H9 (cell line): ENCODE data around the gene NCKAP5. TPM values are rescaled to one million over a fixed set of nuclear protein-coding genes. Genes with fewer than 3 reads are reported as not detected.

Experiments
- DNase-seq: peaks from one replicate; pipeline ENCODE4 v3.0.0-alpha.2; 2017
- H2AFZ ChIP-seq: one replicate; pipeline ENCODE4 v1.6.1; 2013; ENCODE audit warnings: mild to moderate bottlenecking, low read length, control low read depth, moderate library complexity
- H2AK5ac ChIP-seq: 2 replicates; pipeline ENCODE4 v1.6.1; 2013; ENCODE audit warnings: low read length, control low read depth, mixed read lengths; ENCODE audit not compliant: insufficient read length
- H2BK120ac ChIP-seq: one replicate; pipeline ENCODE4 v1.6.1; 2013; ENCODE audit warnings: low read depth, mild to moderate bottlenecking, low read length, control low read depth, inconsistent platforms; ENCODE audit not compliant: poor library complexity, severe bottlenecking
- H2BK12ac ChIP-seq: 2 replicates; pipeline ENCODE4 v1.6.1; 2013; ENCODE audit warnings: low read length, control low read depth, mixed read lengths, low read depth; ENCODE audit not compliant: insufficient read length
- H2BK15ac ChIP-seq: 2 replicates; pipeline ENCODE4 v1.6.1; 2013; ENCODE audit warnings: low read depth, low read length, control low read depth
- H2BK20ac ChIP-seq: one replicate; pipeline ENCODE4 v1.6.1; 2013; ENCODE audit warnings: low read depth, mild to moderate bottlenecking, low read length, control low read depth, inconsistent platforms; ENCODE audit not compliant: poor library complexity, severe bottlenecking
- H2BK5ac ChIP-seq: 2 replicates; pipeline ENCODE4 v1.6.1; 2013; ENCODE audit warnings: low read length, control low read depth, mixed read lengths; ENCODE audit not compliant: insufficient read length
- H3K14ac ChIP-seq: 2 replicates; pipeline ENCODE4 v1.6.1; 2013; ENCODE audit warnings: low read length, control low read depth; ENCODE audit not compliant: insufficient read depth
- H3K18ac ChIP-seq: 2 replicates; pipeline ENCODE4 v1.6.1; 2013; ENCODE audit warnings: low read depth, mild to moderate bottlenecking, mixed read lengths, low read length, control low read depth; ENCODE audit not compliant: insufficient read length
- H3K23ac ChIP-seq: 2 replicates; pipeline ENCODE4 v1.6.1; 2013; ENCODE audit warnings: low read length, control low read depth, mixed read lengths, low read depth; ENCODE audit not compliant: insufficient read length
- H3K23me2 ChIP-seq: 2 replicates; pipeline ENCODE4 v1.6.1; 2013; ENCODE audit warnings: low read depth, mild to moderate bottlenecking, mixed read lengths, low read length, control low read depth; ENCODE audit not compliant: insufficient read length, poor library complexity, severe bottlenecking
- H3K27ac ChIP-seq: 2 replicates; pipeline ENCODE4 v1.5.1; 2013; ENCODE audit warnings: low read length, control low read depth, mixed read lengths, low read depth; ENCODE audit not compliant: insufficient read length
- H3K27me3 ChIP-seq: 2 replicates; pipeline ENCODE4 v1.6.1; 2013; ENCODE audit warnings: low read length, control low read depth, inconsistent platforms; ENCODE audit not compliant: insufficient read depth
- H3K4ac ChIP-seq: 2 replicates; pipeline ENCODE4 v1.6.1; 2013; ENCODE audit warnings: low read depth, mild to moderate bottlenecking, control low read depth, inconsistent platforms, low read length, moderate library complexity
- H3K4me1 ChIP-seq: 2 replicates; pipeline ENCODE4 v1.6.1; 2013; ENCODE audit warnings: low read length, control low read depth, inconsistent platforms; ENCODE audit not compliant: insufficient read depth
- H3K4me2 ChIP-seq: 2 replicates; pipeline ENCODE4 v1.6.1; 2013; ENCODE audit warnings: low read length, control low read depth, mixed read lengths; ENCODE audit not compliant: insufficient read length, insufficient read depth
- H3K56ac ChIP-seq: 2 replicates; pipeline ENCODE4 v1.6.1; 2013; ENCODE audit warnings: low read depth, mild to moderate bottlenecking, mixed read lengths, low read length, control low read depth; ENCODE audit not compliant: insufficient read length
- H3K79me1 ChIP-seq: 2 replicates; pipeline ENCODE4 v1.6.1; 2013; ENCODE audit warnings: low read depth, mild to moderate bottlenecking, moderate library complexity, low read length, control low read depth, inconsistent platforms; ENCODE audit not compliant: insufficient read depth, poor library complexity, severe bottlenecking
- H3K79me2 ChIP-seq: 2 replicates; pipeline ENCODE4 v1.6.1; 2013; ENCODE audit warnings: low read length, control low read depth, inconsistent platforms; ENCODE audit not compliant: insufficient read depth
- H3K9ac ChIP-seq: 2 replicates; pipeline ENCODE4 v1.6.1; 2013; ENCODE audit warnings: low read length, control low read depth, mixed read lengths; ENCODE audit not compliant: insufficient read length; ENCODE audit errors: extremely low read depth
- H3K9me3 ChIP-seq: one replicate; pipeline ENCODE4 v1.6.1; 2013; ENCODE audit warnings: low read depth, low read length, inconsistent platforms; ENCODE audit not compliant: control insufficient read depth
- H3T11ph ChIP-seq: one replicate; pipeline ENCODE4 v1.6.1; 2013; ENCODE audit warnings: mild to moderate bottlenecking, low read length, control low read depth, inconsistent platforms
- H4K20me1 ChIP-seq: one replicate; pipeline ENCODE4 v1.6.1; 2013; ENCODE audit not compliant: control insufficient read depth, insufficient read length, insufficient read depth
- H4K5ac ChIP-seq: 2 replicates; pipeline ENCODE4 v1.6.1; 2013; ENCODE audit warnings: low read depth, mild to moderate bottlenecking, mixed read lengths, low read length, control low read depth; ENCODE audit not compliant: insufficient read length
- H4K8ac ChIP-seq: replicated peaks from 2 replicates; pipeline ENCODE4 v1.6.1; 2013; ENCODE audit warnings: low read length, control low read depth, mixed read lengths, low read depth; ENCODE audit not compliant: insufficient read length
- H4K91ac ChIP-seq: 2 replicates; pipeline ENCODE4 v1.6.1; 2013; ENCODE audit warnings: low read depth, mild to moderate bottlenecking, moderate library complexity, mixed read lengths, low read length, control low read depth; ENCODE audit not compliant: insufficient read length
- H3K27ac Mint-ChIP-seq, 3 experiments: 2 replicates in 2 of 3; 3 replicates in 1 of 3; pipeline ENCODE4 v1.8.0; 2020 to 2021; ENCODE audit warnings: mixed read lengths in 3 of 3, mild to moderate bottlenecking in 1 of 3, moderate library complexity in 1 of 3
- H3K27me3 Mint-ChIP-seq: 2 replicates; pipeline ENCODE4 v1.8.0; 2021; ENCODE audit warnings: low read depth, mild to moderate bottlenecking, moderate library complexity, mixed read lengths
- H3K36me3 Mint-ChIP-seq, 3 experiments: 2 replicates in 2 of 3; 3 replicates in 1 of 3; pipeline ENCODE4 v1.8.0; 2020 to 2021; ENCODE audit warnings: low read depth in 3 of 3, mixed read lengths in 3 of 3; ENCODE audit not compliant: insufficient read depth in 1 of 3
- H3K4me1 Mint-ChIP-seq, 2 experiments: 2 replicates each; pipeline ENCODE4 v1.8.0; 2020; ENCODE audit warnings: mixed read lengths in 2 of 2
- H3K4me3 Mint-ChIP-seq, 2 experiments: 2 replicates in 1 of 2; 3 replicates in 1 of 2; pipeline ENCODE4 v1.8.0; 2020 to 2021; ENCODE audit warnings: mild to moderate bottlenecking in 2 of 2, mixed read lengths in 2 of 2, moderate library complexity in 1 of 2
- H3K9me3 Mint-ChIP-seq, 2 experiments: 2 replicates in 1 of 2; 3 replicates in 1 of 2; pipeline ENCODE4 v1.8.0; 2020; ENCODE audit warnings: mild to moderate bottlenecking in 2 of 2, mixed read lengths in 2 of 2, moderate library complexity in 1 of 2
- CTCF ChIP-seq: fragments of 200-600 bp; sonication (generic); conservative IDR thresholded peaks from 3 replicates; pipeline ENCODE4 v1.8.0; 2021; ENCODE audit warnings: antibody characterized with exemption, mild to moderate bottlenecking
- WGBS: extraction: QIAGEN DNeasy Blood & Tissue Kit; methylation state at CpG from one replicate; pipeline ENCODE4 v1.1.7; 2013; ENCODE audit warnings: missing lambda C conversion rate, low lambda C conversion rate, mixed read lengths; ENCODE audit not compliant: insufficient read length; ENCODE audit errors: extremely low coverage; 5-methylcytosine and 5-hydroxymethylcytosine counted together
- total RNA-seq: library from RNA; stranded (reverse); gene quantifications from 2 replicates; pipeline ENCODE4 v1.2.1, GENCODE V29; 2021

Gene NCKAP5
- total RNA-seq, 1 experiment from 2014 or later, result 0.26 TPM

GRCh38 chr2:133341575-133341974, 226.7 kb downstream of the NCKAP5 start:
- H3K36me3 Mint-ChIP-seq, result no peaks in the 10 kb centered on the region
- no peak overlapping the region for H4K91ac ChIP-seq
- no CpG with 5 or more reads among the region's 2 CpGs for WGBS
- no peak overlapping the region for H3K23ac ChIP-seq
- no peaks in the 10 kb centered on the region for H3K9me3 ChIP-seq
- H2AFZ ChIP-seq, result no peak overlapping the region
- H2BK5ac ChIP-seq, result no peak overlapping the region
- H3K79me2 ChIP-seq, result no peaks in the 10 kb centered on the region
- no peak overlapping the region for H3K4me2 ChIP-seq
- H2BK20ac ChIP-seq, result no peak overlapping the region
- H3K79me1 ChIP-seq, result no peaks in the 10 kb centered on the region
- no peaks in the 10 kb centered on the region for H3K27me3 ChIP-seq
- no peak overlapping the region for H3K18ac ChIP-seq
- no peak overlapping the region for H4K8ac ChIP-seq
- no peak overlapping the region for H3K14ac ChIP-seq
- H4K5ac ChIP-seq, result no peak overlapping the region
- no peak overlapping the region for H2AK5ac ChIP-seq
- H3K23me2 ChIP-seq, result no peaks in the 10 kb centered on the region
- no peak for DNase-seq
- peaks cover 5% of the 10 kb centered on the region; the same call in 1 of the 2 replicates for H3K4me1 ChIP-seq
- no peak overlapping the region for H3K27ac ChIP-seq
- no peaks in the 10 kb centered on the region for H4K20me1 ChIP-seq
- no peak overlapping the region for H3K4ac ChIP-seq
- H3K56ac ChIP-seq, result no peak overlapping the region
- no peak overlapping the region for H3T11ph ChIP-seq
- H3K9me3 Mint-ChIP-seq, result no peaks in the 10 kb centered on the region
- no peak overlapping the region for H3K27ac Mint-ChIP-seq
- H3K27me3 Mint-ChIP-seq, result no peaks in the 10 kb centered on the region; the same call in 1 of the 2 replicates
- peaks cover 10 to 14% of the 10 kb centered on the region in 2 experiments for H3K4me1 Mint-ChIP-seq
- no peak overlapping the region for H3K4me3 Mint-ChIP-seq
- no peak for TF ChIP-seq CTCF
- no peak overlapping the region for H2BK120ac ChIP-seq
- no peak overlapping the region for H2BK12ac ChIP-seq
- no peak overlapping the region for H2BK15ac ChIP-seq
- no peak overlapping the region for H3K9ac ChIP-seq
